HG03135 (cell line): Measurements from ENCODE around the gene AOAH.

Source experiments
- ATAC-seq: cut with Tn5 transposase; IDR thresholded peaks from one replicate; pipeline ENCODE4 v1.9.1; 2021; ENCODE audit warnings: mild to moderate bottlenecking, moderate library complexity; ENCODE audit not compliant: unreplicated experiment

Gene AOAH

GRCh38 chr7:36638140-36638539 lies 86.2 kb downstream of the AOAH start:
- ATAC-seq: no peak

GRCh38 chr7:36637417-36637816 lies 86.9 kb downstream of the AOAH start:
- ATAC-seq: no peak

GRCh38 chr7:36636126-36636525 lies 88.2 kb downstream of the AOAH start:
- no peak for ATAC-seq

- ATAC-seq: no peak
These were observed 89.2 kb downstream of the AOAH start for GRCh38 chr7:36635091-36635490.

- no peak for ATAC-seq
These were observed 90.9 kb downstream of the AOAH start for GRCh38 chr7:36633377-36633776.

GRCh38 chr7:36630112-36630650 lies 94.1 kb downstream of the AOAH start:
- no peak for ATAC-seq

GRCh38 chr7:36629351-36629750 lies 94.9 kb downstream of the AOAH start:
- ATAC-seq: no peak

- no peak for ATAC-seq
These were observed 96.5 kb downstream of the AOAH start for GRCh38 chr7:36627836-36628235.

GRCh38 chr7:36626111-36626510 lies 98.2 kb downstream of the AOAH start:
- no peak for ATAC-seq

- no peak for ATAC-seq
These were observed 99.0 kb downstream of the AOAH start for GRCh38 chr7:36625247-36625646.

GRCh38 chr7:36623247-36623646 lies 101.0 kb downstream of the AOAH start:
- ATAC-seq: no peak

GRCh38 chr7:36621396-36621795 lies 102.9 kb downstream of the AOAH start:
- no peak for ATAC-seq

GRCh38 chr7:36620166-36620708 lies 104.1 kb downstream of the AOAH start:
- ATAC-seq: no peak

GRCh38 chr7:36617408-36617807 lies 106.9 kb downstream of the AOAH start:
- no peak for ATAC-seq

- no peak for ATAC-seq
These were observed 108.3 kb downstream of the AOAH start for GRCh38 chr7:36615852-36616540.

- no peak for ATAC-seq
These were observed 109.3 kb downstream of the AOAH start for GRCh38 chr7:36614959-36615358.

GRCh38 chr7:36613031-36613614 lies 111.2 kb downstream of the AOAH start:
- ATAC-seq: no peak

- ATAC-seq: no peak
These were observed 112.6 kb downstream of the AOAH start for GRCh38 chr7:36611703-36612102.

GRCh38 chr7:36607721-36608095 lies 116.6 kb downstream of the AOAH start:
- no peak for ATAC-seq

- ATAC-seq: no peak
These were observed 117.1 kb downstream of the AOAH start for GRCh38 chr7:36606976-36607720.

GRCh38 chr7:36606153-36606975 lies 117.9 kb downstream of the AOAH start:
- no peak for ATAC-seq
